WTC11 (cell line): ENCODE data around the gene SNX3. TPM values are rescaled to one million over a fixed set of nuclear protein-coding genes. Genes with fewer than 3 reads are reported as not detected.

ENCODE experiments used
- ATAC-seq: fragments of 200-7000 bp; cut with Tn5 transposase; 2 replicates; pipeline ENCODE4 v1.10.0; 2021; ENCODE audit warnings: mild to moderate bottlenecking, moderate library complexity
- CTCF ChIA-PET: fragments of 300-600 bp; sonication (Branson Sonifier 250); formaldehyde crosslinking; loops from one replicate; lab custom pipeline; 2021; ENCODE audit warnings: antibody characterized with exemption; lab: Charles Lee
- POLR2A ChIA-PET: fragments of 350-600 bp; sonication (Branson Sonifier 250); formaldehyde crosslinking; loops from one replicate; lab custom pipeline; 2021; ENCODE audit warnings: antibody characterized with exemption; lab: Charles Lee
- DNase-seq: peaks from one replicate; pipeline ENCODE4 v3.0.0; 2021; ENCODE audit warnings: low spot score
- H3K27ac Mint-ChIP-seq: 2 replicates; pipeline ENCODE4 v1.8.0; 2021; ENCODE audit warnings: mixed read lengths
- H3K27me3 Mint-ChIP-seq: 2 replicates; pipeline ENCODE4 v1.8.0; 2021; ENCODE audit warnings: low read depth, mild to moderate bottlenecking, moderate library complexity, mixed read lengths
- H3K36me3 Mint-ChIP-seq: 2 replicates; pipeline ENCODE4 v1.8.0; 2021; ENCODE audit warnings: mixed read lengths
- H3K4me1 Mint-ChIP-seq: 2 replicates; pipeline ENCODE4 v1.8.0; 2022; ENCODE audit warnings: mixed read lengths
- H3K4me3 Mint-ChIP-seq: 2 replicates; pipeline ENCODE4 v1.8.0; 2021; ENCODE audit warnings: mild to moderate bottlenecking, moderate library complexity, mixed read lengths
- H3K9me3 Mint-ChIP-seq: 2 replicates; pipeline ENCODE4 v1.8.0; 2021; ENCODE audit warnings: mixed read lengths
- ATF2 ChIP-seq: sonication (generic); formaldehyde crosslinking; IDR thresholded peaks from 2 replicates; pipeline ENCODE4 v1.8.1; 2022; ENCODE audit warnings: low read depth, missing genetic modification reagents, borderline replicate concordance
- CREB1 ChIP-seq: sonication (generic); formaldehyde crosslinking; IDR thresholded peaks from 2 replicates; pipeline ENCODE4 v1.8.0; 2023; ENCODE audit warnings: mild to moderate bottlenecking, missing genetic modification reagents
- CREM ChIP-seq: sonication (generic); formaldehyde crosslinking; IDR thresholded peaks from 2 replicates; pipeline ENCODE4 v1.8.1; 2022; ENCODE audit warnings: mild to moderate bottlenecking, missing genetic modification reagents, moderate library complexity
- E2F4 ChIP-seq: sonication (generic); formaldehyde crosslinking; IDR thresholded peaks from 2 replicates; pipeline ENCODE4 v1.8.1; 2022; ENCODE audit warnings: low read depth, mild to moderate bottlenecking, moderate library complexity, missing genetic modification reagents, borderline replicate concordance
- EMX1 ChIP-seq: fragments of 250-450 bp; sonication (Bioruptor Pico); IDR thresholded peaks from 2 replicates; pipeline ENCODE4 v1.8.0; 2021; ENCODE audit warnings: mild to moderate bottlenecking
- FOXK1 ChIP-seq: sonication (generic); formaldehyde crosslinking; IDR thresholded peaks from 2 replicates; pipeline ENCODE4 v1.8.0; 2022; ENCODE audit warnings: mild to moderate bottlenecking, moderate library complexity, missing genetic modification reagents
- GTF2I ChIP-seq: fragments of 250-450 bp; sonication (Bioruptor Pico); conservative IDR thresholded peaks from 2 replicates; pipeline ENCODE4 v1.4.0; 2021; ENCODE audit warnings: mild to moderate bottlenecking
- NR1H2 ChIP-seq: sonication (generic); formaldehyde crosslinking; IDR thresholded peaks from 2 replicates; pipeline ENCODE4 v1.9.0; 2021; ENCODE audit warnings: mild to moderate bottlenecking, moderate library complexity, missing genetic modification reagents
- RELA ChIP-seq: sonication (generic); formaldehyde crosslinking; IDR thresholded peaks from 2 replicates; pipeline ENCODE4 v1.8.1; 2022; ENCODE audit warnings: missing genetic modification reagents, mild to moderate bottlenecking, borderline replicate concordance
- TEAD1 ChIP-seq: sonication (generic); formaldehyde crosslinking; IDR thresholded peaks from 2 replicates; pipeline ENCODE4 v1.8.0; 2022; ENCODE audit warnings: mild to moderate bottlenecking, missing genetic modification reagents
- TP53 ChIP-seq: sonication (generic); formaldehyde crosslinking; IDR thresholded peaks from 2 replicates; pipeline ENCODE4 v1.8.1; 2023; ENCODE audit warnings: mild to moderate bottlenecking, missing genetic modification reagents
- ZNF138 ChIP-seq: sonication (generic); formaldehyde crosslinking; conservative IDR thresholded peaks from 2 replicates; pipeline ENCODE4 v1.8.1; 2022; ENCODE audit warnings: mild to moderate bottlenecking, moderate library complexity, missing genetic modification reagents
- ZNF232 ChIP-seq: sonication (generic); formaldehyde crosslinking; IDR thresholded peaks from 2 replicates; pipeline ENCODE4 v1.8.0; 2022; ENCODE audit warnings: mild to moderate bottlenecking, missing genetic modification reagents
- ZNF317 ChIP-seq: sonication (generic); formaldehyde crosslinking; IDR thresholded peaks from 2 replicates; pipeline ENCODE4 v1.8.1; 2023; ENCODE audit warnings: low read depth, mild to moderate bottlenecking, moderate library complexity, missing genetic modification reagents, borderline replicate concordance
- ZNF416 ChIP-seq: fragments of 250-450 bp; sonication (Bioruptor Pico); IDR thresholded peaks from 2 replicates; pipeline ENCODE4 v1.9.0; 2021; ENCODE audit warnings: mild to moderate bottlenecking, inconsistent platforms
- ZNF512 ChIP-seq: sonication (generic); formaldehyde crosslinking; IDR thresholded peaks from 2 replicates; pipeline ENCODE4 v1.8.1; 2022; ENCODE audit warnings: missing genetic modification reagents, borderline replicate concordance
- ZSCAN18 ChIP-seq: fragments of 250-450 bp; sonication (Bioruptor Pico); IDR thresholded peaks from 2 replicates; pipeline ENCODE4 v2.1.2; 2022; ENCODE audit warnings: mild to moderate bottlenecking, moderate library complexity
- total RNA-seq: library from RNA; stranded (reverse); gene quantifications from 3 replicates; pipeline ENCODE4 v1.2.3, GENCODE V29; 2021
- TF ChIP-seq, protein P1 (sequence below): sonication (generic); formaldehyde crosslinking; IDR thresholded peaks from 2 replicates; pipeline ENCODE4 v1.8.1; 2023; ENCODE audit warnings: mild to moderate bottlenecking, missing genetic modification reagents, moderate library complexity
- TF ChIP-seq, protein P2 (sequence below): sonication (generic); formaldehyde crosslinking; IDR thresholded peaks from 2 replicates; pipeline ENCODE4 v1.8.1; 2023; ENCODE audit warnings: mild to moderate bottlenecking, missing genetic modification reagents
- TF ChIP-seq, protein P3 (sequence below): sonication (generic); formaldehyde crosslinking; IDR thresholded peaks from 2 replicates; pipeline ENCODE4 v1.8.0; 2022; ENCODE audit warnings: missing genetic modification reagents

The SNX3 gene
- total RNA-seq, 1 experiment from 2014 or later: 66.1 TPM

DNA sequence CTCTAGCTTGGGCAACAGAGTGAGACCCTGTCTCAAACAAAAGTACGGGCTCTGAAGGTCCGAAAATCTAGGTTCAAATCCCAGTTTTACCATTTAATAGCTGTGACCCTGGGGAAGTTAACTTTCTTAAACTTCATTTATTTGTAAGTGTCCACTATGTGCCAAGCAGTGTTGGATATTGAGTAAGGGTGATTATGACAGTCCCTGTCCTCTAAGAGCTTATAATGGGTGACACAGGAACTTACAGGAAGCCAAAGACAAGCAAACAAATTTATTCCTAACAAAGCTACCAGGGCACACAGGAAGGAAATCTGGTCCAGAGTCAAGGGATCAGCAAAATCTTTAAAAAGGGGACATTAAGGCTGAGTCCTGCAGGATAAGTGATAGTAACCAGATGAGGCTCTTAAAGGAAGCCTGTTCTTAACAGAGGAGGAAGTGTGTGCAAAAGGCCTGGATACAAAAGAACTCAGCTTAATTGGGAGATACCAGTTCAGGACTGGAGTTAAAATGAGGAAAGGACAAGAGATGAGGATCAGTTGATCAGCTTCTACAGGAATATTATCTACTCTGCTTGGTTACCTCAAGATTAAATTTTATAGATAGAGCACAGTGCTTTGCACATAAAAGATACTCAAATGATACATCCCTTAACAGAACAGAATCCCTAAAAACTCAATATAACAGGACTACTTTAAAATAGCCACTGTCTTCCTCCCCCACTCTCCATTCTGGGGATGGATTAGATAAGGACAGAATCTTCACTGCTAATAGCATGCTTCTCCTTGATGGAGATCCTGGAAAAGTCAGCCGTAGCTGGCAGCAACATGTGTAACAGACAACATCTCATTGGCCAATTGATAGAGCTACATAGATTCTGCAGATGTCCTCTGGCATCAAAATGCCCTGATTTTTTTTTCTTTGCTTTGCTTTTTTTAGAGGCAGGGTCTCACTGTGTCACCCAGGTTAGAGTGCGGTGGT is 6.1 kb downstream of the SNX3 start:
- no peaks in the 10 kb centered on the region for H3K27me3 Mint-ChIP-seq
- no peak for DNase-seq
- H3K4me1 Mint-ChIP-seq: no peaks in the 10 kb centered on the region; the same call in 1 of the 2 replicates
- no peak overlapping the region for H3K4me3 Mint-ChIP-seq
- POLR2A ChIA-PET: no interaction called here
- no peaks in the 10 kb centered on the region for H3K36me3 Mint-ChIP-seq
- H3K9me3 Mint-ChIP-seq: no peaks in the 10 kb centered on the region
- TF ChIP-seq, protein P1, sequence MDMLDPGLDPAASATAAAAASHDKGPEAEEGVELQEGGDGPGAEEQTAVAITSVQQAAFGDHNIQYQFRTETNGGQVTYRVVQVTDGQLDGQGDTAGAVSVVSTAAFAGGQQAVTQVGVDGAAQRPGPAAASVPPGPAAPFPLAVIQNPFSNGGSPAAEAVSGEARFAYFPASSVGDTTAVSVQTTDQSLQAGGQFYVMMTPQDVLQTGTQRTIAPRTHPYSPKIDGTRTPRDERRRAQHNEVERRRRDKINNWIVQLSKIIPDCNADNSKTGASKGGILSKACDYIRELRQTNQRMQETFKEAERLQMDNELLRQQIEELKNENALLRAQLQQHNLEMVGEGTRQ (CRISPR knock-in tag): no peak
- no peak for TF ChIP-seq TP53 (CRISPR knock-in tag)
- no peak for TF ChIP-seq EMX1 (CRISPR knock-in tag)
- no peak for TF ChIP-seq ATF2
- TF ChIP-seq RELA (CRISPR knock-in tag): no peak
- TF ChIP-seq TEAD1 (CRISPR knock-in tag): no peak
- TF ChIP-seq ZNF232 (CRISPR knock-in tag): no peak
- TF ChIP-seq ZNF138 (CRISPR knock-in tag): no peak
- no peak for TF ChIP-seq ZNF512
- TF ChIP-seq GTF2I (CRISPR knock-in tag): no peak
- no peak for TF ChIP-seq ZNF317 (CRISPR knock-in tag)
- TF ChIP-seq NR1H2 (CRISPR knock-in tag): no peak
- TF ChIP-seq CREB1 (CRISPR knock-in tag): no peak
- TF ChIP-seq, all 79 proteins: peak for 0
- ATAC-seq: no peak
- CTCF ChIA-PET: interaction anchor here (1.2 kb wide), 1 partner anchor 79 kb away, joined by 7 read pairs; no protein-coding TSS in a partner anchor
- 0 out of 2 replicates have a peak overlapping the region, but pooled peaks have one; percentile 16 for H3K27ac Mint-ChIP-seq

- Mint-ChIP-seq H3K36me3 (no peaks in the 10 kb centered on the region), H3K9me3 (no peaks in the 10 kb centered on the region), H3K27me3 (no peaks in the 10 kb centered on the region), H3K27ac (no peak overlapping the region), H3K4me1 (no peaks in the 10 kb centered on the region), H3K4me3 (no peak overlapping the region)
- ChIA-PET CTCF (no interaction called here), POLR2A (interaction anchor here (0.6 to 0.7 kb wide), 2 partner anchors 59 to 393 kb away, joined by 3 to 7 read pairs; no protein-coding TSS in a partner anchor)
- DNase-seq: no peak
- ATAC-seq: no peak
- no peak for TF ChIP-seq CREM (CRISPR knock-in tag)
- TF ChIP-seq NR1H2 (CRISPR knock-in tag): no peak
- TF ChIP-seq FOXK1 (CRISPR knock-in tag): no peak
- TF ChIP-seq, protein P1 (CRISPR knock-in tag): no peak
- no peak for TF ChIP-seq ZNF416 (CRISPR knock-in tag)
- TF ChIP-seq, protein P2, sequence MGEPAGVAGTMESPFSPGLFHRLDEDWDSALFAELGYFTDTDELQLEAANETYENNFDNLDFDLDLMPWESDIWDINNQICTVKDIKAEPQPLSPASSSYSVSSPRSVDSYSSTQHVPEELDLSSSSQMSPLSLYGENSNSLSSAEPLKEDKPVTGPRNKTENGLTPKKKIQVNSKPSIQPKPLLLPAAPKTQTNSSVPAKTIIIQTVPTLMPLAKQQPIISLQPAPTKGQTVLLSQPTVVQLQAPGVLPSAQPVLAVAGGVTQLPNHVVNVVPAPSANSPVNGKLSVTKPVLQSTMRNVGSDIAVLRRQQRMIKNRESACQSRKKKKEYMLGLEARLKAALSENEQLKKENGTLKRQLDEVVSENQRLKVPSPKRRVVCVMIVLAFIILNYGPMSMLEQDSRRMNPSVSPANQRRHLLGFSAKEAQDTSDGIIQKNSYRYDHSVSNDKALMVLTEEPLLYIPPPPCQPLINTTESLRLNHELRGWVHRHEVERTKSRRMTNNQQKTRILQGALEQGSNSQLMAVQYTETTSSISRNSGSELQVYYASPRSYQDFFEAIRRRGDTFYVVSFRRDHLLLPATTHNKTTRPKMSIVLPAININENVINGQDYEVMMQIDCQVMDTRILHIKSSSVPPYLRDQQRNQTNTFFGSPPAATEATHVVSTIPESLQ (CRISPR knock-in tag): no peak
- TF ChIP-seq E2F4 (CRISPR knock-in tag): no peak
- no peak for TF ChIP-seq TEAD1 (CRISPR knock-in tag)
- TF ChIP-seq, protein P3, sequence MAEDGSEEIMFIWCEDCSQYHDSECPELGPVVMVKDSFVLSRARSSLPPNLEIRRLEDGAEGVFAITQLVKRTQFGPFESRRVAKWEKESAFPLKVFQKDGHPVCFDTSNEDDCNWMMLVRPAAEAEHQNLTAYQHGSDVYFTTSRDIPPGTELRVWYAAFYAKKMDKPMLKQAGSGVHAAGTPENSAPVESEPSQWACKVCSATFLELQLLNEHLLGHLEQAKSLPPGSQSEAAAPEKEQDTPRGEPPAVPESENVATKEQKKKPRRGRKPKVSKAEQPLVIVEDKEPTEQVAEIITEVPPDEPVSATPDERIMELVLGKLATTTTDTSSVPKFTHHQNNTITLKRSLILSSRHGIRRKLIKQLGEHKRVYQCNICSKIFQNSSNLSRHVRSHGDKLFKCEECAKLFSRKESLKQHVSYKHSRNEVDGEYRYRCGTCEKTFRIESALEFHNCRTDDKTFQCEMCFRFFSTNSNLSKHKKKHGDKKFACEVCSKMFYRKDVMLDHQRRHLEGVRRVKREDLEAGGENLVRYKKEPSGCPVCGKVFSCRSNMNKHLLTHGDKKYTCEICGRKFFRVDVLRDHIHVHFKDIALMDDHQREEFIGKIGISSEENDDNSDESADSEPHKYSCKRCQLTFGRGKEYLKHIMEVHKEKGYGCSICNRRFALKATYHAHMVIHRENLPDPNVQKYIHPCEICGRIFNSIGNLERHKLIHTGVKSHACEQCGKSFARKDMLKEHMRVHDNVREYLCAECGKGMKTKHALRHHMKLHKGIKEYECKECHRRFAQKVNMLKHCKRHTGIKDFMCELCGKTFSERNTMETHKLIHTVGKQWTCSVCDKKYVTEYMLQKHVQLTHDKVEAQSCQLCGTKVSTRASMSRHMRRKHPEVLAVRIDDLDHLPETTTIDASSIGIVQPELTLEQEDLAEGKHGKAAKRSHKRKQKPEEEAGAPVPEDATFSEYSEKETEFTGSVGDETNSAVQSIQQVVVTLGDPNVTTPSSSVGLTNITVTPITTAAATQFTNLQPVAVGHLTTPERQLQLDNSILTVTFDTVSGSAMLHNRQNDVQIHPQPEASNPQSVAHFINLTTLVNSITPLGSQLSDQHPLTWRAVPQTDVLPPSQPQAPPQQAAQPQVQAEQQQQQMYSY (CRISPR knock-in tag): no peak
- TF ChIP-seq ZSCAN18 (CRISPR knock-in tag): no peak
- no peak for TF ChIP-seq ZNF138 (CRISPR knock-in tag)
These were observed 7.6 kb downstream of the SNX3 start for GRCh38 chr6:108253241-108253640.
